ENCODE data around the gene GRIP1.

The GRIP1 gene, protein sequence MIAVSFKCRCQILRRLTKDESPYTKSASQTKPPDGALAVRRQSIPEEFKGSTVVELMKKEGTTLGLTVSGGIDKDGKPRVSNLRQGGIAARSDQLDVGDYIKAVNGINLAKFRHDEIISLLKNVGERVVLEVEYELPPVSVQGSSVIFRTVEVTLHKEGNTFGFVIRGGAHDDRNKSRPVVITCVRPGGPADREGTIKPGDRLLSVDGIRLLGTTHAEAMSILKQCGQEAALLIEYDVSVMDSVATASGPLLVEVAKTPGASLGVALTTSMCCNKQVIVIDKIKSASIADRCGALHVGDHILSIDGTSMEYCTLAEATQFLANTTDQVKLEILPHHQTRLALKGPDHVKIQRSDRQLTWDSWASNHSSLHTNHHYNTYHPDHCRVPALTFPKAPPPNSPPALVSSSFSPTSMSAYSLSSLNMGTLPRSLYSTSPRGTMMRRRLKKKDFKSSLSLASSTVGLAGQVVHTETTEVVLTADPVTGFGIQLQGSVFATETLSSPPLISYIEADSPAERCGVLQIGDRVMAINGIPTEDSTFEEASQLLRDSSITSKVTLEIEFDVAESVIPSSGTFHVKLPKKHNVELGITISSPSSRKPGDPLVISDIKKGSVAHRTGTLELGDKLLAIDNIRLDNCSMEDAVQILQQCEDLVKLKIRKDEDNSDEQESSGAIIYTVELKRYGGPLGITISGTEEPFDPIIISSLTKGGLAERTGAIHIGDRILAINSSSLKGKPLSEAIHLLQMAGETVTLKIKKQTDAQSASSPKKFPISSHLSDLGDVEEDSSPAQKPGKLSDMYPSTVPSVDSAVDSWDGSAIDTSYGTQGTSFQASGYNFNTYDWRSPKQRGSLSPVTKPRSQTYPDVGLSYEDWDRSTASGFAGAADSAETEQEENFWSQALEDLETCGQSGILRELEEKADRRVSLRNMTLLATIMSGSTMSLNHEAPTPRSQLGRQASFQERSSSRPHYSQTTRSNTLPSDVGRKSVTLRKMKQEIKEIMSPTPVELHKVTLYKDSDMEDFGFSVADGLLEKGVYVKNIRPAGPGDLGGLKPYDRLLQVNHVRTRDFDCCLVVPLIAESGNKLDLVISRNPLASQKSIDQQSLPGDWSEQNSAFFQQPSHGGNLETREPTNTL

DNA sequence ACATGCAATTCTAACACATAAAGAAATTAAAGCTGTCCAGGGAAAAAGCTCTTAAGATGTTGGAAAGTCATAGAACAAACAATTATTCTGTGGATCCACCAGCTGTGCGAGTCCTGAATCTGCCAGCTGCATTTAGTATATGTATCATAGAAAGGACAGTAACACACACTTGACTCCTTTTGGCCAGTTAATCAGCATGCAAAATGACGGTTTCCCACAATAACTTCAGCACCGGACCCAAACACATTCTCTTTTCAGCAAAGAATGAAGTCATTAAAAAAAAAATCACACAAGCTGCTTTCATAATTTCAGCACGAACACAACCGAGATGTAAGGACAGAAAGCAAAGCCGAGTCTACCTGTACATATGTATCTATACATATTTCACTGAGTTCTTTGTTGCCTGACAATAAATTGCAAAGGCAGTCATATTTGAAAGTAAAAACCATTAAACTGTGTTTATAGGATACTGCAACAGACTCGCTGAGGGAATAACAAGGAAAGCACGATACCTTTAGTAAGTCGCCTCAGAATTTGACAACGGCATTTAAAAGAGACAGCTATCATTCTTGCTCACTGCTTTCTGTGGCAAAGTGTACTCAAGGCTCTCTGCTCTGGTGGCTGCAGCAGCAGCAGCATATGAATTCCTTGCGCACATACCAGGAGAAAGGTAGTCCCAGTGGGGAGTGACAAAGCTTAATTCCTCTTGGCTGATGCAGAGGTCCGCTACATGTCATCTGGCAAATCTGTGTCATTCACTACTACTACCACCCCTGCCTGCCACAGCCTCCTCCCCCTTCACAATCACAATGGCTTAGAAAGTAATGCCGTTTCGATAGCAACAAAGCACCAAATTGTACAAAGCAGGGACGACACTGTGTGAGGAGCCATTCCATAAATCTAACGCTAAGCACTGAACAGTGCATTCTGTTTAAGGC is at the start of gene GRIP1:
GRIP1 (minus strand) TSS at position 739 of the 938 bp plus-strand sequence; CDS start at position 567, 172 bp downstream.
- DNase-seq (ENCODE audit: low spot score) = no peak

DNA sequence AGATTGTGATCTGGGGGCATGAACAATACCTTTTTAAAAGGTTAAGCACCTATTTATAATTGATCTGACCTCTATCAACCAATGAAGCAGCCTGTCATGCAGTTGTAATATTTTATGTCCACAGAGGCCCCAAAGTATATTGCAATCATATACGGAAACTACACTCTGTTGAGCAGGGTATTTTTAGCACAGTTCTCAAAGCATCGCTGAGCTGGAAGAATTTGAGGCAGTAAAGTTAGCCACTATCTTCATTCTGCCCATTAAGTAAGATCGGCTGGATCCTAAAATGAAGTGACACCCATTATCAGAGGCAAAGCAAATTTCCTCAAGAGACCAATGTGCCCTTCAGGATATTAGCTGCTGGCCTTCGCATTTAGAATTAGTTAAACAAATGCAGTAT is 47.7 kb upstream of the GRIP1 start:
- no peak for DNase-seq (ENCODE audit: low spot score)

DNA sequence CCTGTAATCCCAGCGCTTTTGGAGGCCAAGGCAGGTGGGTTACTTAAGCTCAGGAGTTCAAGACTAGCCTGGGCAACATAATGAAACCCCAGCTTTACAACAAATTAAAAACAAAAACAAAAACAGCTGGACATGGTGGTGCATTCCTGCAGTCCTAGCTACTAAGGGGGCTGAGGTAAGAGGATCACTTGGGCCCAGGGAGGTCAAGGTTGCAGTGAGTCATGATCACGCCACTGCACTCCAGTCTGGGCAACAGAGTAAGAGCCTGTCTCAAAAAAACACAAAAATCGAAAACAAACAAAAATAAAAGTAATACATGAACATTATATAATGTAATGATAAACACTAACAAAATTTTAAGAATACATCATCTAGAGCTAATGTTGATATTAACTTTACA is 46.2 kb upstream of the GRIP1 start:
- no peak for DNase-seq (ENCODE audit: low spot score)

DNA sequence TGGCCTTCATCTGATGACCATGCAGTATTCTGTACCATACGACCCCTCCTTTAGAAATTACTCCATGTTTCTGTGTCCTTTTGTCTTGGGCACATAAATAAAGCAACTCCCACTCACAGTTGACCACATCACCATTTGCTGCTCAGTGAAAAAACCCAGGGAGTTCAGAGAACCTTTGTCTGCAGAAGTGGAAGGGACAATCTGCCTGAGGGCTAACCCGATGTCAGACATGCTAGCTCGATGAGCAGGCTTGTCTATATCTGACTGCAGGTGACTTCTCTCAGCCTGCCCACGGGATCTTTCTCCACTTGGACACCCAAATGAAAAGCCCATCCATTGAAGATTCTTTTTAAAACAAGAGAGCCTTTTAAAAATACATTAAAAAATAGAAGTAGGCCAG is 45.7 kb upstream of the GRIP1 start:
- no peak for DNase-seq (ENCODE audit: low spot score)

DNA sequence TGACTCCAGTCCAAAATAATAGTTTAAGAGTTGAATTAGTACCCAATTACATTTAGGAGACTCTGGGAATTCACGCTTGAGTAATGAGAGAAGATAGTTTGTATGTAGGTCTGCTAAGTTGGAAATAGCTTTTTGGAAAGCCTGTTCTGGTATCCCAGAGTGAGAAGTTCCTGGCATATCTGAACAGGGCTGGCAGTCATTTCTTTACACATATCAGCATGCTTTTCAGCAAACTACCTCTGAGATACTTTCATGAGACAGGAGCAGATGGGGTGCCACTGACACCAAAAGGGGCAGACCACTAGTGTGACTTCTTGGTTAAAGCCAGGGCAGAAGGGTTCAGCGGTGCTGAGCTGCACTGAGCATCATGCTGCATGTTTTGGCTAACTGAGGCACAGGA is 45.1 kb upstream of the GRIP1 start:
- no peak for DNase-seq (ENCODE audit: low spot score)

DNA sequence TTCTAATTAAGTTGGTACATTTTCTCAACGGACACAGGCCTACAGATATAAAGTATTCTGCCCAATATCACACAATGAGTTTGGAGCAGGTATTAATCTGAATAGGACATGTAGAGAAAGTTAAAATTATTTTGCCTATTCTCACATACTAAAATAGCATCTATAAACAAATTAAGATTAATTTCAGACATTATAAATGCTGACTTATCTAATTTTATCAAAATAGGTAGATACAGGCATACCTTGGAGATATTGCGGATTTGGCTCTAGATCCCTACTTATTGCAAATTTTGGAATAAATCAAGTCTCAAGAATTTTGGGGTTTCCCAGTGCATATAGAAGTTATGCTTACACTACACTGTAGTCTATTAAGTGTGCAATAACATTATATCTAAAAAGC is 41.0 kb upstream of the GRIP1 start:
- DNase-seq (ENCODE audit: low spot score) = no peak

DNA sequence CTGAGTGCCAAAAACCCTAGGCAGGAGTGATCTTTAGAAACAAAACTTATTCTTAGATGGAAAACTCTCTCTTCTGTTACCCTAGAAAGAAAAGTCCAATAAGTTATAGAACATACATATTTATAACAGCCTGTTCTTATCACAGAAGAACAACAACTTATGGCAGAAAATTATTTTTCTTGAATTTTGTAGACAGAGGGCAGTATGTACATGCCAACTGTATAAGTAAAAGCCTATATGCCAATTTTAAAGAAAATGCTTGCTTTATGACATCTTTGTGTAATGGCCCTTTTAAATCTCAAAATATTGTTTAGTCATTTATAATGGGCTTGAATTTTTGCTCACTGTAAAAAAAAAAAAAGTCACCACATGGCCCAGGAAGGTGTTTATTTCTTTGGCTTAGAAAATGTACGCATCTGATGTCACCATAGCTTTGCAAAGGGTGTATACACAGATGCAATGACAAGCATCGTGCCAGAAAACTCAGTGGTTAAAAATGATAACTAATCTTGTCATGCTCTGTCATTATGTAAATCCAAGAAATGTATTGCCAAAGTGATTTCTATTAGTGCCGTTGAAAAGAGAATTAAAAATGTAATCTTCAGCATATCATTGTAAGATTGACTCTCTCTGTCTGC is 38.3 kb upstream of the GRIP1 start:
- DNase-seq (ENCODE audit: low spot score) = no peak

DNA sequence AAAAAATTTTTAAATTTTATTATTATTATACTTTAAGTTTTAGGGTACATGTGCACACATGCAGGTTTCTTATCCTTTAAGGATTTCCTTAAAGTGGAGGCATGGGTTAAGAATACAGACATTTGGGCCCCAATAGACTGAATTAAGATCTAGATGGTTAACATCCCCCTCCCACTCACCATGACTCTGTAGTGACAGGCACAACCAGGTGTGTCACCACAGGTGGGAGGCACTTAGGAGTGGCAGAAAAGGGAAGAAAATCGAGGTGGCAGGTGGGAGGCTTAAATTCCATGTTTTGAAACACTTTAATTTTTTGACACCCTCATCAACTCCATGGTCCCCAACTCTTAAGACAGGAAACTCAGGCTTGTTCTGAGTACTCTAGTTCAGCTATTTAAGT is 37.6 kb upstream of the GRIP1 start:
- DNase-seq (ENCODE audit: low spot score) = no peak

DNA sequence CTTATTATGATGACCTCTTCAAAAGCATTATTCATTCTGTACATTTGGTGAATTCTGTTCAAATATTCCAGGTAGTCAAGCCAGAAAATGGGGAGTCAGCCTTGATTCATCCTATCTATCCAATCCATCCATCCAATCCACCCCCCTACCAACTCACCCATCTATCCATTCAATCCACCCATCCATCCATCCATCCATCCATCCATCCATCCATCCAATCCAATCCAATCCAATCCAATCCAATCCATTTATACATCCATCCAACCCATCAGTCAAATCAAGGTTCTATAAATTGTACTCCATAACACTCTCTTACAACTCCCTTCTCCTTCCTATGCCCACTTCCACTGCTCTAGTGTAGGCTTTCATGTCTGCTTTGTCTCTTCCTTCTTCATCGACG is 35.8 kb upstream of the GRIP1 start:
- DNase-seq (ENCODE audit: low spot score) = no peak

DNA sequence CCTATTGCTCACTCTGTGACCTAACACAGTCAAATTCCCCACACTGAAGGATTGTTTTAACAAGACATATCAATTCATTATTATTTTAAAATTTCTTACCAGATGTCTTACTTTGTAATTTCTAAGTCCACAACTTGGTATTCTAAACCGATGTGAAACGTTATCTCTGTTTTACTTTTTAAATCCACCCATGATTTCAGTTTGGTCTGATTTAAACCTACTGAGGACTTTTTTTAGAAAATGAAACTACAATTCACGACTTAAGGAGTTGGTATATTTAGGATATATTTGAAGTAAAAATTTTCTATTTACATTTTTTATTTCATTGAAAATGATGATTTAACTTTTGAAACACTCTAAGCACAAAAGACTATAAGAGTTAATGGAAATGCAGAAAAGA is 35.1 kb upstream of the GRIP1 start:
- no peak for DNase-seq (ENCODE audit: low spot score)

DNA sequence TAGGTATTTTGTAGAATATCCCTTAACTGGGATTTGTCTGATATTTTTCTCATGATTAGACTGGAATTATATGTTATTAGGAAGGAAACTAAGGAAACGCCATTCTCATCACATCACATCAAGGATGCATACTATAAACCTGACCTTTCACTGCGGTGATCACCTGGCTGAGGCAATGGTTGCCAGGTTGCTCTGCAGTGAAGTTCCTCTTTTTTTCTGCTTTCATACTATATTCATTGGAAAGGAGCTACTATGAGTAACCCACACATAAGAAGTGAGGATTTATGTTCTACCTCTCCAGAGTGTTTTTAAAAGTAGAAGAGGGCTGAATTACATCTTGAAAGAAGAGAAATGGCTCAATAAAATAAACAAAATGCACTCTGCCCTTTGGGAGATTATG is 31.0 kb upstream of the GRIP1 start:
- DNase-seq (ENCODE audit: low spot score) = no peak

DNA sequence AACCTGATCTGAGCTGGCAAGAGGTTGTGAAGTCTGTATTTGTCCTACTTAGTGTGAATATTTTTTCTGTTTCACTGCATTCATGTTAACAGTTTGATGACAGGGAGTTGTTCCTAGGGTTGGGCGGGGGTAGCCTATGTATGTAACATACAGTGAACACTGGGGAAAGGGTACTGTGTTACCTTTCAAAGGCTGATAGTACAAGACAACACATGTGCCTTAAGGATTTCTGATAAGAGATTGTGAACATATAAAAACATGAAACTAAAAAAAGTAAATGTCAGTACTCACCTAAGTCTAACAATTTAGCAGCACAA is 30.5 kb upstream of the GRIP1 start:
- DNase-seq (ENCODE audit: low spot score) = no peak

DNA sequence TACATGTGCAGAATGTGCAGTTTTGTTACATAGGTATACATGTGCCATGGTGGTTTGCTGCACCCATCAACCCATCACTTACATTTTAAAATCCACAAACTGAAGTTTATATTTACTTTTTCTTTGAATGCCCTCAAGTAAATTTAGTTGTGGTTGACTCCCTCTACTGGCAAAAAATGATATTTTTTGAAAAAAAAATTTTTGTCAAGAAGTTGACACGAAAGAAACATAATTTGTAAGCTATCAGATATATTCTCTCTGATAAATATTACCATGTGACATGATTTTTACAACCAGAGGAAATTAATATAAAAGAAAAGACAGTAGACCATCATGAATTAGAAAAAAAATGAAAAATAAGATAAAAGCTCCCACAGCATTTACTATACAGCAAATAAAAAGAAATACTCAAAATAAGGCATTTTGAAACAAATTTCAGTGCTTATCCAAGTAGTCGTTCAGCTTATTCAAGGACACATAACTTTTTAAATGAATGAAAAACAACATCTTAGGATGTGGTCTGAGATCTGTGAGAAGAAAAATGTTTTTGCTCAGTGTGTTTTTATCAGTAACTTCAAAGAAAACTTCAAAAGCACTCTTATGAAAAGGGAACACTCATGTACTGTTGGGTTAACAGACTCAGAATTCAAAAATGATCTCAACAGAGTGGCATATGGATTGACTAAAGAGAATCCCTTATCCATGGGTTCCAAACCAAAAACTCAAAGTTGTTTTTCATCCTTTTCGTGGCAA is 30.0 kb upstream of the GRIP1 start:
- DNase-seq (ENCODE audit: low spot score) = no peak

DNA sequence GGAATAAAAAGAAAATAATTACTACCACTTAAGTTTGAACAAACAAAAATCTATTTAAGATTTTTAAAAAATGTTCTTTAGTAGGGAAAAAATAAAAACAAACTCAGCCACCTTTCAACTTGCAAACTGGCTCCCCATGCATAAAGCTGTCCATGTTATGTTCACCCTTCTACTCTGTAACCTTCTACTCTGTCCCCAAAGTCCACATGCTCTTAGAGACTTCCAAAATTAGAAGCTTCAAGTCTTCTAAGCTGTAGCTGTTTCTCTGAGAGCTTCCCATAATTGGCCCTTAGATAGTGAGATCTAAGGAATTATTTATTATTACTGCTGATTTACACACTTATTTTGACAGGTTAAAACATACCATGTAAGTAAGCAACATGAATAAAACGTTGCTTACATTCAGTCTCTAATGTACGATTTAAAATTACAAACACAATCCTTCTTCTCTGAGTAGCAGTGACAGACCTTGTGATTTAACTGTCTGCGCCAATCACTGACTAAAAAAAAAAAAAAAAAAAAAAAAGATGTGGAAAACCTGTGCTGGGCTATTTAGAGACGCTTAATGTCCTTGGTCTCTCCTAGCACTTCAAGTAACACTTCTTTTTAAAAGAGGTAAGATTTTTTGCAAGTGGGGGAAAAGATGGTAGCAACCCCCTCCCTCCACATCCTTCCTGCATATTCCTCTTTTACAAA is 28.3 kb upstream of the GRIP1 start:
- no peak for DNase-seq (ENCODE audit: low spot score)

DNA sequence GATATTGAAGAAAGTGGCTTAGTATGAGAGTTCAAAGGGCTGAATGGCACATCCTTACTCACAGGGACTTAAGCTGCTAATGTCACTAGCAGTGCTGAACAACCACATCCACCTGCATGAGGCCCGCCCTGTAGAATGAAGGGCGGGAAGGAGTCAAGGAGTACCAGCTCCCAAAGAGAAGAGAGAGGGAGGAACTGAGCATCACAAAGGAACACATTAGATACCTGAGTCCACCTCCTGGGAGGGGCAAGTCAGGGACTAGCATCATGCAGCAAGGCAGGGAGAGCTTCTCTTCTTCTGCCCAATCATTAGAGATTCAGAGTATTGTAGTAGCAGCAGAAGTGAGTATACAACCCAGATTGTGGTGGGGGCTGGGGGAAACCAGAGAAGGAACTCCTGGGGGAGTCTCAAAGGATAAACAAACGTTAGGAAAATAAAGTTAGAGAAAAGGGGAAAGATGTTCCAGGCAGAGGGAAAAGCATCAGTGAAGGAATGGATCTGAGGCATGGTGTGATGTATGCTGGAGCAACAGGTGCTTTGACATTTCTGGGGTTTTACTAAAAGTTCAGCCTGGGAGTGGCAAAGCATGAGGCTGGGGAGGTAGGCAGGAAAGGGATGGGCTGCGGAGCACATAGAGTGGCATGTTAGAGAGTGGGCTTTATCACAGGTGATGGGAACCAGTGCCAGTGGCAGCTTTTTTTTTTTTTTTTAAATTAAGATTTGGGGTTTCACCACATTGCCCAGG is 21.0 kb upstream of the GRIP1 start:
- no peak for DNase-seq (ENCODE audit: low spot score)

DNA sequence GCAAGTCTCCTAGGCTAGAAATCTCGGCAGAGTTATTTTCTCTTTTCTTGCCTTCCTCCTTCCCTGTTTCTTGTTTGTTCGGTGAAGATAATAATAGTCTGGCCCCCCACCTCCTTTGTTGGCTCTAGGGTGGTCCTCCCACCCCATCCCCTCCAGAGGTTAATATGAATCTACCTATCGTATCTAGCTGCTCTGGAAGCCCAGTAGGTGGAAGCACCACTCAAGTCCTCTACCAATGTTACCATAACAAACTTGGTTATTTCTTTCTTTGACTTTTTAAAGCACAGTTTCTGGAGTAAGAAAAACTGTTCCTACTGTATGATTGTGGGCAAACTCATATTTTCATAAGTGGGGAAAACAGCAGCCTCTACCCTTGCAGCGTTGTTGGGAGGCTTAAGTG is 19.7 kb upstream of the GRIP1 start:
- no peak for DNase-seq (ENCODE audit: low spot score)

DNA sequence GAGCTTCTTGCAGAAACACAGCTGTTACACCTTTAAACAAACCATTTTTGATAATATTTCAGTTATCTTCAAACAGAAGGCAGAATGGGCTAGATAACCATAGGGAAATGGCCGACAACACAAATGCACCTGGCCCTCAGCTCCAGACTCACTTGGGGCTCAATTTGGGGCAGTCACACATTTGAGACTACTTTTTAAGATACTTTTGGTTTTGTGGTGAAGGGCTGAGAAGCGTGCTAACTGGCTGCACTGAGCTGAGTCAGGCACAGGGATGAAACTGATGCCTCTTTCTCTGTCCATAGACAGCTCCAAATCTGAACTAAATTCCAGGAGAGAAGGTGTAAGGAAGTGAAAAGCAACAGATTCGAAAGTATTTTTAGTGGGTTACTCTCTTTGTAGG is 18.5 kb upstream of the GRIP1 start:
- DNase-seq (ENCODE audit: low spot score) = no peak

DNA sequence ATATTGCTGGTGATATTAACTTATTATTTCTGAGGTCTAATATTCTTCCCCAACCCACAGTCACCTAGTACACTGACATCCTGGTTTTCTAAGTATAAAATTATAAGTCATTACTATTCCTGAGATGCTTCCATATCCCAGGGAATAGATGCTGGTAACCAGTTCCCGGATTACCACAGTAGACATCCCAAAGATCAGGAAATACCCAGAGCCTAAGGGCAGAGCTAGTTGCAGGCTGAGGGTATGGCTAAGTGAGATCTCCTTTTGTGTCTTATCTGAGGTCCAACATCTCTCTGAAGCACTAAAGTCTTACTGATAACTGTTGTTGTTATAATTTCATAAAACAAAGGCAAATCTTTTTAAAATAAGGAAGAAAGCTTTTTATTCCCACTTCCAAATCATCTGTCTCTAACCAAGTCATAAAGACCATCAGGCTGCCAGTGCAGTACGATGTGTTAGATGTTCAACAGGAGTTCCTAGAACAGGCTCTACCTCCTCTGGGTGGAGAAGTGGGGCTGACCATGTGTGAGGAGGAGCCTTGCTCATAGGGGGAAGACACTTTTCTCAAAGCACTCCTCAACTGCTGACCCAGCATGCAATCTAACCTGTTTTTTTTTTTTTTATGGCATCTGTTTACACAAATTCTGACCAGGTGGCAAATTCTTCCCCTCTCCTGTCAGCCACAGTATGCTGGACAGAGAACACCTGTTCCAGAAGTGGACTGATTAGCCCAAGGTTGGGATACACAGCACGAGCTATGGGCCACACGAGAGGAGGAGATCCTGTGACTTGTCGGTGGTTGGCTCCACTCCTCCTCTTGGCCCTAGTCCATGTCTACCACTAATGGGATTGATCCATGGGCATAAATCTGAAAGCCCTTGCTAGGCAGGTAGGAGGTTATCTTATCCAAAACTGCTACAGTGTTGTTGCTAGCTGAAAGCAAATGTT is 16.1 kb upstream of the GRIP1 start:
- no peak for DNase-seq (ENCODE audit: low spot score)
